WI38 (cell line): Measurements from ENCODE around the gene HSPA4.

Source experiments
- H3K4me3 ChIP-seq: 2 replicates; pipeline ENCODE4 v1.5.1; 2011; ENCODE audit warnings: low read depth, mild to moderate bottlenecking, control low read depth, low read length
- CTCF ChIP-seq: IDR thresholded peaks from 2 replicates; pipeline ENCODE4 v1.5.1; 2012; ENCODE audit warnings: low read depth, mild to moderate bottlenecking, control low read depth, low read length

The HSPA4 gene

DNA sequence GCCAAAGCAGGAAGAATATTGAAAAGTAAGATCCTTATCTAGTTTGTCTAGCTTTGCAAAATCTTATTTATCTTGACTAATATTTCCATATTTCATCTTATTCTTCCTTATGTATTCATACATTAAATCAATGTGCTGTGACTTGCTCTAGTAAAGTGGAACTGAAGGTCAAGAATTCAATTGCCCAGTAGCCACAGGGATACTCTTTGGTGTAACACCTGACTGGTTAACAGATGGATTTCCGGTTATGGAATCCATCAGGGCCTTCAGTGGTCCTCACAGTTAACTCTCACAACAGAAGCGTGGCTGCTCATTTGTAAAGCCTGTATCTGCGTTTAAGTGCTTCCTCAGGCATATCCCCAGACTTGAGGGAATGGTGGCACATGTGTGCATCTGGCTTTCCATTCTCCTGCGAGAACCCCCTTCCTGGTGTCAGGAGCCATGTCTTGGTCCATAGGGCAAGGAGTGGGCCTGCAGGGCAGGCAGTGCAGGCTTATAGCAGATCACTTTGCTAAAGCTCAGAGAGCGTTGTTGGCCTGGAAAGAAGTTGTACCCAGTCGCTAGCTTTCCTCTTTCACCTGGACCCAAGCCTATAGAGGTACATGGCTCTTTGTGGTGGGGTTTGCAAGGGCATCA, 99.2 kb downstream of the HSPA4 start:
- TF ChIP-seq CTCF: no peak

DNA sequence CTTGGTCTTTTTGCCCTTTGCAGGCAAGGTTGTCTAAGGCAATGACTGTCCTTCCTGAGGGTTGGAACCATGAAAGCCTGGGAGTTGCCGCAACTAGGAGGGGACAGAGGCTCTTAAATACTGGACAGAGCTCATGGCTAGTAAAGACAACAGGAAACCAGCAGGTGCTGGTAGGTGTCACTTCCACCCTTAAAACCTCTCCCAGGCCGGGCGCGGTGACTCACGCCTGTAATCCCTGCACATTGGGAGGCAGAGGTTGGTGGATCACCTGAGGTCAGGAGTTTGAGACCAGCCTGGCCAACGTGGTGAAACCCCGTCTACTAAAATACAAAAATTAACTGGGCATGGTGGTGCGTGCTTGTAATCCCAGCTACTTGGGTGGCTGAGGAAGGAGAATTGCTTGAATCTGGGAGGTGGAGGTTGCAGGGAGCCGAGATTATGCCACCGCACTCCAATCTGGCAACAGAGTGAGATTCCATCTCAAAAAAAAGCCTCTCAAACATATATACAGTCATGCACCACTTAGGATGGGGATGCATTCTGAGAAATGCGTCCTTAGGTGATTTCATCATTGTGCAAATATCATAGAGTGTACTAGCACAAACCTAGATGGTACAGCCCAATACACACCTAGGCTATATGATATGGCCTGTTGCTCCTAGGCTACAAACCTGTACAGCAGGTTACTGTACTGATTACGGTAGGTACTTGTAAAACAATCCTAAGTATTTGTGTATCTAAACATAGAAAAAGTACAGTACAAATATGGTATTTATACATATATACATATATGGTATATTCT, 102.7 kb downstream of the HSPA4 start:
- no peak overlapping the region for H3K4me3 ChIP-seq
- TF ChIP-seq CTCF: no peak

More for the DNA sequence above, 99.2 kb downstream of the HSPA4 start:
- no peak overlapping the region for H3K4me3 ChIP-seq

GRCh38 chr5:133155326-133155969, 103.6 kb downstream of the HSPA4 start:
- no peak for TF ChIP-seq CTCF

More at GRCh38 chr5:133155326-133155969, 103.6 kb downstream of the HSPA4 start:
- H3K4me3 ChIP-seq: no peak overlapping the region
